Measurements from ENCODE around the gene PEMT. TPM values are rescaled to one million over a fixed set of nuclear protein-coding genes. Genes with fewer than 3 reads are reported as not detected.

PEMT gene
- total and polyA plus RNA-seq, 2 of the 8 experiments (the other 6 are each of a cell fraction or from before 2014, with no cell fraction given) = 42.0 to 118 TPM

DNA sequence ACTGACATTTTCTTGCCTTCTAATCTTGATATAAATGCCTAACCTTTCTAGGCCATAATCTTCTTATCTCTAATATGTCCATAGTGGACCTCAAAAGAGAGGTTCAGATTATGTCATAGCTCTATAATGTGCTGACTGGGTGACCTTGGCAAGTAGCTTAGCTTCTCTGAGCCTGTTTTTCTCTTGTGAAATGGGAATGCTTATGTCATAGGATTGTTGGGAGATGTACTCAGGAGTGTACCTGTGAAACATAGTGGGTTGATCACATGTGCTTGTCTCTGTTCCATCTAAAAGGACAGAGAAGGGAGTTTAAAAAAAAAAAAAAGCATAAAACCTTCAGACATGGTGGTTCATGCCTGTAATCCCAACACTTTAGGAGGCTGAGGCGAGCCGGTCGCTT lies 112.3 kb downstream of the PEMT start (continued):
- no peak for TF ChIP-seq KDM4A (IDR thresholded peaks at IDR 0.05; ENCODE audit: low read depth, low read length, severe bottlenecking)
- TF ChIP-seq EZH2 (IDR thresholded peaks at IDR 0.05; ENCODE audit: low read depth, low read length, severe bottlenecking) = no peak
- TF ChIP-seq SIN3A (conservative IDR thresholded peaks at IDR 0.05 in 1 of 2, IDR thresholded peaks at IDR 0.05 in 1 of 2; ENCODE audit: low read depth in 1 of 2, low read length in 2 of 2) = no peak
- TF ChIP-seq CTBP2 (IDR thresholded peaks at IDR 0.05; ENCODE audit: borderline replicate concordance, insufficient read depth, insufficient read length, low read length) = no peak
- no peak for TF ChIP-seq CREB1 (IDR thresholded peaks at IDR 0.05)

Measured in H1 (cell line).